Measurements from ENCODE around the gene NRG3.

Gene NRG3

GRCh38 chr10:82091413-82091812 is 216.4 kb downstream of the NRG3 start:
- no peak for DNase-seq (ENCODE audit: low read depth)

GRCh38 chr10:82092111-82092510 is 217.1 kb downstream of the NRG3 start:
- no peak for DNase-seq (ENCODE audit: low read depth)

- no peak for DNase-seq (ENCODE audit: low read depth)
Observed at GRCh38 chr10:82124713-82125112, 249.7 kb downstream of the NRG3 start.

GRCh38 chr10:82128527-82128926 is 253.5 kb downstream of the NRG3 start:
- DNase-seq (ENCODE audit: low read depth): no peak

DNA sequence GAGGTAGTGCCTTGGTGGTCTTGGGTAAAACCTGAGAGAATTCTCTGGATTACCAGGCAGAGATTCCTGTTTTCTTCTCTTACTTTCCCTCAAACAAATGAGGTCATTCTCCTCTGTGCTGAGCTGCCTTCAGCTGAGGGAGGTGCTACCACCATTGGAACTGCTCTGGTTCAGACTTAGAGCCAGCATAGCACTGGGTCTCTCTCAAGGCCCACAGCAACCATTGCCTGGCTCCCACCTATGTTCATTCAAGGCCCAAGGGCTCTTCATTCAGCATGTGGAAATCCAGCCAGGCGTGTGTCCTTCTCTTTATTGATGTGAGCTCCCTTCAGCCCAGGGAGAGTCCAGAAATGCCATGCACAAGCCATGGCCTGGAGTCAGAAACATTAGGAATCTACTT is 261.1 kb downstream of the NRG3 start:
- no peak for DNase-seq (ENCODE audit: low read depth)

- no peak for DNase-seq (ENCODE audit: low read depth)
Observed at GRCh38 chr10:82144153-82144552, 269.2 kb downstream of the NRG3 start.

DNA sequence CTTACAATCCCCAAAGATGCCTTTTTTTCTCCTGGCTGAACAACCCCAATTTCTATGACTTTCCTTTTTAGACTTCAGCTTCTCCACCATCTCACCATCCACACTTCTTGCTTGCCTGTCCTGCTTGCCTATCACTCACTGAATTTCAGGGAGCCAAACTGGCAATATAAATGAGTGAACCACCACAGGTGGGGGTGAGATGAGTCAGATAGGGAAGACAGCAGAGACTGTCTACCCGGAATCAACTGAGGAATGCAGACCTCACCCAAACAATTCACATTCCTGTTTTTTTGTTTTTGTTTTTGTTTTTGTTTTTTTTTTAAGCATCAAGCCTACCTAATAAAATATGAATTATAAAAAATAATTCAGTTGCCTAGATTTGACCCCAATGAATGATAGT is 273.8 kb downstream of the NRG3 start:
- no peak for DNase-seq (ENCODE audit: low read depth)

DNA sequence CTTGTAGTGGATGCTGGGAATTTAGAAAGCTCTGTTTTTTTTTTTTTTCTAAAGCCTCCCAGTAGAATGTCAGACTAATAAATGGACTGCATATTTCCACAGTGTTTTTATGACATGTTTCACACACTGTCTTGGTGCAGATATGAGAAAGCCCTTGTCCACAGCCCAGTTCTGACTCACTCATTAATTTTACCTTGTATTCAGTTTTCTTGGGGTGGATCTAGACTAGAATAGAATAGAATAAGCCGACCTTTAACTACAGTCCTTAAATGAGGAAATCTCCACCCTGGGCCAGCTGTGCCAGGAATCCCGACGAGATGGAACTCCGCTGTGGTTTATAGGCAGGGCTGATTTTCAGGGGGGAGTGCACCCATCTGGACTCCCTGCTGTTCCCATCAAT is 274.7 kb downstream of the NRG3 start:
- no peak for DNase-seq (ENCODE audit: low read depth)

DNA sequence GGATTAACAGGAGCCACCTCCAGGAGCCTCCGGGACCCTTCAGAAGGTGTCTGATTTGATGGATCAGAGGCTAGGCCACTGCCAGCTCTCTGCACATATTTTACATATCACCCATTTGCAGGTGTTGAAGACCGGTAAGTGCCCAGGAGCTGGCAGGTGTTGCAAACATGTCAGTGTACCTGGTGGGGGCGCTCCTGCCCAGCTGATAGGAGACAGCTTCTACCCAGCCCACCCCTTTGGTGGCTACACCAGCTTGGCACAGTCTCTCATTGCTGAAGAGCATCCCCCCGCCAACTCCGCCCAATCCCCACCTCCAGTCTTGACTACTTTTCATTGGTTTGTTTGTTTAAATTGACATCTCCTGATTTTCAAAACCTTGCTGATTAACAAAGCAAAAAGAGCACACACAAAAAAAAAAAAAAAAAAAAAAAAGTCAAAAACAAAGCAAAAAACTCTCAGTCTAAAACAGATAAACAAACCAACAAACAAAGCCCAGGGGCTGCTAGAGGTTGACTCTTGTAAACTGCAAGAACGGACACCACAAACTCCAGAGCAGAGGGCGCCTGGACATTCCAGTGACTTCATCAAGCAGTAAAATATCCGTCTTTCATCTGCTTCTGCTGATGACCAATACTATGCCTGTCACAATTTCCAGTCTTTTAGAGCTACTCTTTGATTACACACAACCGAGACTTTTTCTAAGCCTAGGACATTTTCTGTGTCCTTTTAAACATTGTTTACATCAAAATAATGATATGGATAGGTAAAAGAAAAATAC is 275.3 kb downstream of the NRG3 start:
- DNase-seq (ENCODE audit: low read depth): no peak

GRCh38 chr10:82160307-82160706 is 285.3 kb downstream of the NRG3 start:
- DNase-seq (ENCODE audit: low read depth): no peak

- DNase-seq (ENCODE audit: low read depth): no peak
Observed at GRCh38 chr10:82161264-82161663, 286.3 kb downstream of the NRG3 start.

- DNase-seq (ENCODE audit: low read depth): no peak
Observed at GRCh38 chr10:82162549-82163195, 287.7 kb downstream of the NRG3 start.

- no peak for DNase-seq (ENCODE audit: low read depth)
Observed at GRCh38 chr10:82171899-82172298, 296.9 kb downstream of the NRG3 start.

GRCh38 chr10:82176587-82176986 is 301.6 kb downstream of the NRG3 start:
- DNase-seq (ENCODE audit: low read depth): no peak

- no peak for DNase-seq (ENCODE audit: low read depth)
Observed at GRCh38 chr10:82190432-82191260, 315.7 kb downstream of the NRG3 start.

GRCh38 chr10:82191653-82192052 is 316.7 kb downstream of the NRG3 start:
- DNase-seq (ENCODE audit: low read depth): no peak

DNA sequence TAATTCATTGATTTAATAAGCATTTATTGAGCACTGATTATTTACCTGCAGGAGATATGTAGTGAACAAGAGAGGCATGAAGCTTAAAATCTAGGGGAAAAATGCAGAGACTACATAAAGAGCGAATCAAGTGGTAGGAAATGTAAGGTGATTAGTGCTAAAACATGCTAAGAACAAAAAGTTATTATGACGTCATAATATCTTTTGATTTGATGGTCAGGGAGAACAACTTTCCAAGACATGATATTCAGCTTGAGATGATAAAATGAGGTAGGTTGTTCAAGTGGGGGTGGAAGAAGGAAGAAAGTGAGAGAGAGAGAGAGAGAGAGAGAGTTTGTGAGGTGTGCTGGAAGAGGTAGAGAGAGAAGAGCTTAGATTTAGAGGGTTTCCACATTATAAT is 317.7 kb downstream of the NRG3 start:
- no peak for DNase-seq (ENCODE audit: low read depth)

- no peak for DNase-seq (ENCODE audit: low read depth)
Observed at GRCh38 chr10:82194419-82194818, 319.4 kb downstream of the NRG3 start.

GRCh38 chr10:82206831-82207230 is 331.8 kb downstream of the NRG3 start:
- DNase-seq (ENCODE audit: low read depth): no peak

DNA sequence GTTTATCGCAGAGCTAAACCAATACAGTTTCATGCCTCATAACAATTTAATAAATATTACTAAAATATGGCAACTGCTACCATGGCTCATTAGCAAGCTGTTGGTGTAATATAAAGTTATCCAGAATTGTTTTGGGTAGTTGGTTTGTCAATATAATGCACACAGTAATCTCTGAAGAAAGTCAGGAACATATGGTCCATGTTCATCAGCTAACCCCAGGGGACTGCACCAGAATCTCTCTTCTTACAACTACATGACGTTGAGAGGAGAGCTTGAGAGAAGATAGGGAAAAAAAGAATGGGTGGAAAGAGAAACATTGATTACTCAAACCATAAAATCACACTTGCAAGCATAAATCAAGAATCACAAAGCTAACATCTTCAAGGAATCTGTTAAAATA is 333.7 kb downstream of the NRG3 start:
- DNase-seq (ENCODE audit: low read depth): no peak

- no peak for DNase-seq (ENCODE audit: low read depth)
Observed at GRCh38 chr10:82210331-82210730, 335.3 kb downstream of the NRG3 start.

- DNase-seq (ENCODE audit: low read depth): no peak
Observed at GRCh38 chr10:82211346-82211745, 336.4 kb downstream of the NRG3 start.

- DNase-seq (ENCODE audit: low read depth): no peak
Observed at GRCh38 chr10:82212753-82213152, 337.8 kb downstream of the NRG3 start.
